ENCODE measurements around the gene CDS2.

Gene CDS2

DNA sequence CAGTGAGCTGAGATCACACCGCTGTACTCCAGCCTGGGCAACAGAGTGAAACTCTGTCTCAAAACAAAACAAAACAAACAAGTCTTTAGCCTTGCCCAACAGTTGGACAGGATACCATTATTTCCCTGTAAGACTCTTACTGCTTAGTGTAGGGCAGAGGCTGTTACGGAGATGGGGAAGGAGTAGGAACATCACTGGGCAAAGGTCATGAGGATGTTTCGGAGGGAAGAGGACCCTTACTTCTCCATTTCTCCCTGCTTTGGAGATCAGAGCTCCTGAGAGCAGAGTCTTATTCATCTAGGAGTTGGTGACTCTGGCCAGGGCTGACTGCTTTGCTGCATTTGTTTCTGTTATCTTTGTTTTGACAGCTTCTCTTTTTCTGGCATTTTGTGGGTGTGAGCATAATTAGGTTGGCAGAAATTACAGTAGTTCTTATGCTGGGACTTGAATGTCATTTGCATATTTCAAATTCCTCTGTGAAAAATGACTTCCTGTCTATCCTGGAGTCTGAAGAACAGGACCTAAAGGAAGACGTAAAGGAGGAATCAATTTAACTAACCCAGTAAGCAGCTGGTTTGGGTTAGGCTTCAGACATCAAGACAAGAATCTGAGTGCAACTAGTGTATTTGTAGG, 89.0 kb downstream of the CDS2 start:
- DNase-seq: no peak

DNA sequence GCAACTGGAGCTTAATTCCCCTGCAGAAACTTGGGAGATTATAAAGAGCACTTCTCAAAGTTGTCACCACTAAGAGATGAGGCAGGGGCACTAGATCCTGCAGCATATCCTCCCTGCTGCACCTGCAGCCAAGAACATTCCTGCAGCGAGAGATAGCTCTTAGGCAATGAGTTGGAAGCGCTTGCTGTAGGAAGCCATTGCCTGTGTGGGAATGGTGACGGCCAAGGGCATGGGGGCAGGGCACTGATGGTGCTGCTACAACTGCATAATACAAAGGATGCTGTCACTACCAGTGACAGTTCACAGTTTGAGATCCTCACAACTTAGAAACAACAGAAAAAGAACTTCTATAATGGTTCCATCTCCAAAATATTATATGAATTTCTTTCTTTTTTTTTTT, 89.9 kb downstream of the CDS2 start:
- no peak for DNase-seq

DNA sequence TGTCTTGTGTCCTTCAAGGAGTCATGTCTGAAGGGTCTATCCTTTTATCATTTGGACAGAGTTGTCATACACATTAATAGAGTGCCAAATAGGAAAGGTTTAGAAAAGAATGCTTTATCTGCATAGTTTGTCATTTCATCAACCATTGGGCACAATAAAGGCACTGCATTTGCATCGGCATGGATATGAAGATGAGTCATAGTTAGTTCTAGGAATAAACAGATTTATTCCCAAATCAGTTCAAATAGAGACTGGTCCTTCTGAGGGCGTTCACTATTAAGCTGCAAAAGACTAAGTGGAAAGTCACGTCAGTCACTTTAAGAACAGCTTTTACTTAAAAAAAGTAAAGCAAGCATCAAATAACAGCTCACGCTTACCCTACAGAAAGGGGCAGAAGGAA, 90.8 kb downstream of the CDS2 start:
- DNase-seq: no peak

DNA sequence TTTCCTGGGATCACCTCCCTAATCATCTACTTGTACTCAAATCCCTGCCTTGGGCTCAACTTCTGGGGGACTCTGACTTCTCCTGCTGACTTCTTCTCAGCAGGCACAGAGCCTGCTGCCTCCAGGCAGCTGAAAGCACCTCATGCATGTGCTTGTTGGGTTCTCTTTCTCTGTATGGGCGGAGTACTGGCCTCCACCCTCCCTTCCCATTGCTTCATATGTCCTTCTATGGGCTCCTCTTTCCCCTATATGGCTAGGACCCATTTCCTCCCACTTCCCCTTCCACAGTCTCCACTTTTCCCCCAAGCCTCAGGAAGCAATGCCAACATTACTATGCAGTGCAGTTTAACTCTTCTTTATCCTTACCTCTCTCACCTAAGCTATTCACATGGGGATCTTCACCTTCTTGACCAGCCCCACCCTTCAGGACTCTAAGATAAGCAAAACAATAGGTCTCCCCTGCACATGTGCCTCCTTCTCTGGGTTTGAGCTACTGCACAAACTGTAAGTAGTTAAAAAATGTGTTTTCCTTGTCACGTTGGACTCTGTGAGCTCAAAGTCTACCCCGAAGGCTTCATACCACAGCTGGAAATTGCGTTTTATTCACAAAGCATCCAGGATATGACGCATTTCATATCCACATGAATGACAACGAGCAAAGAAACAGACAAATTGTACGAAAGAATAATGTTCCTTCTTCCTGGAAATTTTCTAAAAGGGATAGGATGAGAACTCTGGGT, 93.7 kb downstream of the CDS2 start:
- no peak for DNase-seq

DNA sequence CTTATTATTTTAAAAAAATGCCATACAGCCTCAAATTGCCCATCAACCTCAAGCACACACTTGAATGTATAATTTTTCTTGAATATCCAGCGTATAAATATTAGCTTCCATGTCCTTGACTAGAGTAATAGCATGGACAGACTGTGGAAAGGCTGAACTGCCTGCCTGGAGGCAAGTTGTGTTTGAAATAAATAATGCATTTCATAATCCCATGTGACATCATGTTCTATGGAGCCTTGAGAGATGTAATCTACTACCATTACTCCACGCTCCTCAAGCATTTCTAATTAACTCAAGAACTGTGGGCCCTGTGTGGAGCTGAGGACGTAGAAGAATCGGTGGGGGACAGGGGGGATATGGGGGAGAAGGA, 94.2 kb downstream of the CDS2 start:
- DNase-seq: no peak

DNA sequence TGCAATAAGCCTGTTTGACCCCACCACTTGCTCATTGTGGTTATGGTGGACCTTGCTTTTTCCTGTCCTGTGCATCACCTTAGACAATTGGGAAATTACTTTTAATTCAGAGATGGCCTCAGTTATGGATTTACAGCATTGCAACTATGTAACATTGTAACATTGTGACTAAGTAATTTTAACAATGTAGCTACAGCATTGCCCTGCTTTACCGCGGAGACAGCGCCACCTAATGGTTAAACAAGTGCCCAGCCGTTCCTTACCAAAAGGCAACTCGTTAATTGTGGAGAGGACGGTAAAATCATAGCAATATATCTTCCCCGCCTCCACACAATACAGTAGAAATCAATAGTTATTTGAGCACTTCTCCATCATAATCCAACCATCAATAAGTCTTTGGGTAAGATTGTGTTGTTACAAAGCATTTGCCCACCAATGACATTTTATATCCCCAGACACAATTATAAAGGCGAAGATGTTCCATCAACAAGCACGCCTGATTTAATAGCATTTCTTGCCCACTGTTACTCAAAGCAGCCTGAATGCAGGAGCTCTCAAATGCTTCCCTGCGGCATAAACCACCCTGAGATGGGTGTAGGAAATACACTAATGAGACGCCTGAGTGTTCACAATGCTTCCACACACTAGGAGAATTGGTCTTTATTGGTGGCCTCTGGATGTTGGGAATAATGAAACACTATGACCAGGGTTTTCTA, 96.3 kb downstream of the CDS2 start:
- DNase-seq: no peak

DNA sequence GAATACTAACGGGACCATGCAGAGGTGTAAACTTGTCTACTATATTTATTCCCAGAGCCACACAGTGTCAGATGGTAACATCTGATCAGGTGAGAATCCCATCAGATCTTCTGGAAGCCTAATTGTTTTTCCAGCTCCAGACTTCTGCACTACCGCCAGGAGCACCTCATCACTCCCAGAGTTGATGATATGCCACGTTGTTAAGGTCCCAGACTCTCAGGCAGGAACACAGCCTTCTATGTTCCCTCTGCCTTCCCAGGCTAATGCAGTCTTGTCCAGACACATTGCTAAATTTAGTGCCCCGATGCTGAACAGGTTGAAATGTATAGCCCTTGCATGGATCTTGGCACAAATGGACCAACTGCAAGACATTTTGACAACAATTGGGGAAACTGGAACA, 103.7 kb downstream of the CDS2 start:
- no peak for DNase-seq

DNA sequence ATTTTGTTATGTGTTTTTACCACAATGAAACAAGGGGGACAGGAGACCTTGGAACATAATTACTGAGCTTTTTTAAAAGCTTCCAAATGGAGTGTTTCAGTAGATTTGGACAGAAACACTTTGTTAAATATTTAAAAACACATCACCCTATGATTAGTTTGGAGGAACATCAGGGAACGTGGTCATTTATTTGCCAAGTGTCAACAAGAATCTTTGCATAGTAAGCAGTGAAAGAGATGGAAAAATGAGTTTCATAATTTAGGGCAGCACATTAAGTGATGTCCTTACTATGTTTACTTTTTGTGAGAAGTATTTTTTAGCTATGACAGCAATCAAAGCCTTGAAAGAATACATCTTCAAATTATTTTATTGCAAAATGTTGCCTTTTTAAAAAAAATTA, 107.3 kb downstream of the CDS2 start:
- DNase-seq: no peak

DNA sequence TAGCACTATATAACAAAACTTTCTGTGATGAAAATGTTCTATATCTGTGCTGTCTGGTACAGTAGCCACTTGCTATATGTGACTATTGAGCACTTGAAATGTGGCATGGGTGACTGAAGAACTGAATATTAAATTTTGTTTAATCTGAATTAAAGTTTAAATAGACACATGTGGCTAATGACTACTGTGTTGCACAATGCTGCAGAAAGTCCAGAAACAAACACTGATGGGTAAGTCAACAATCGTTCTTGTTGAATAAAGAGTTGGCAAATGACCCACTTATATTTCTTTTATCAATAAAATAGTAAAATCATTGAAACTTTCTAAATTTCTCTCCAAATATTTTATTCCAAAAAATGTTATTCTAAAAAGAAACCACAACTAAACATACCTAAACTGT, 108.2 kb downstream of the CDS2 start:
- no peak for DNase-seq
